B cell (primary cell): ENCODE measurements around the gene ADM2. TPM values are rescaled to one million over a fixed set of nuclear protein-coding genes. Genes with fewer than 3 reads are reported as not detected.

ENCODE experiments used
- ATAC-seq: fragments of 200-7000 bp; cut with Tn5 transposase; one replicate; pipeline ENCODE4 v1.10.0; 2021; ENCODE audit warnings: low read depth, mild to moderate bottlenecking, moderate number of reproducible peaks, moderate library complexity
- CTCF ChIA-PET: fragments of 350-600 bp; sonication (Branson Sonifier 250); formaldehyde crosslinking; loops from one replicate; lab custom pipeline; 2021; ENCODE audit warnings: antibody characterized with exemption, inconsistent platforms; lab: Charles Lee
- POLR2A ChIA-PET: fragments of 350-600 bp; sonication (Branson Sonifier 250); formaldehyde crosslinking; loops from one replicate; lab custom pipeline; 2021; ENCODE audit warnings: antibody characterized with exemption; lab: Charles Lee
- DNase-seq: peaks from one replicate; pipeline ENCODE4 v3.0.0; 2013
- H2AFZ ChIP-seq: 2 replicates; pipeline ENCODE4 v1.6.1; 2012; ENCODE audit warnings: mild to moderate bottlenecking, low read depth, low read length; ENCODE audit not compliant: insufficient read depth, poor library complexity, severe bottlenecking
- H3K27ac ChIP-seq, 2 donors: 1 replicate in 1 of 2; 2 replicates in 1 of 2; pipeline ENCODE4 v1.5.1; 2012 to 2013; ENCODE audit warnings: low read length in 2 of 2, mild to moderate bottlenecking in 2 of 2, moderate library complexity in 1 of 2
- H3K27me3 ChIP-seq, 4 experiments: fragments of 200-600 bp in 1 of 4; sonication (generic) in 1 of 4; replicated peaks in 1 of 4; 1 replicate in 2 of 4; 2 replicates in 2 of 4; pipeline versions ENCODE4 v1.6.1 to v1.7.0; 2013 to 2016; ENCODE audit warnings: low read length in 3 of 4, mild to moderate bottlenecking in 2 of 4, mixed read lengths in 1 of 4, moderate library complexity in 1 of 4; ENCODE audit not compliant: insufficient read depth in 4 of 4, control insufficient read depth in 3 of 4; ENCODE audit errors: control extremely low read depth in 1 of 4
- H3K36me3 ChIP-seq, 2 experiments: replicated peaks in 1 of 2; 1 replicate in 1 of 2; 2 replicates in 1 of 2; pipeline versions ENCODE4 v1.6.1 to v1.7.1; 2013; ENCODE audit warnings: low read length in 1 of 2; ENCODE audit not compliant: insufficient read depth in 2 of 2, control insufficient read depth in 1 of 2; ENCODE audit errors: control extremely low read depth in 1 of 2, extremely low read depth in 1 of 2
- H3K4me1 ChIP-seq, 2 donors: fragments of 200-600 bp in 1 of 2; sonication (generic) in 1 of 2; 1 replicate in 1 of 2; 2 replicates in 1 of 2; pipeline versions ENCODE4 v1.5.1 to v1.6.1; 2013 to 2017; ENCODE audit warnings: low read length in 2 of 2; ENCODE audit not compliant: control insufficient read depth in 2 of 2, insufficient read depth in 2 of 2
- H3K4me2 ChIP-seq: replicated peaks from 2 replicates; pipeline ENCODE3; 2012; ENCODE audit warnings: mild to moderate bottlenecking, low read depth, low read length; ENCODE audit not compliant: poor library complexity, severe bottlenecking
- H3K4me3 ChIP-seq, 5 experiments: fragments of 200-600 bp in 1 of 5; sonication (generic) in 1 of 5; 1 replicate in 3 of 5; 2 replicates in 2 of 5; pipeline versions ENCODE4 v1.5.1 to v1.7.0; 2011 to 2016; ENCODE audit warnings: low read length in 4 of 5, mild to moderate bottlenecking in 4 of 5, low read depth in 2 of 5, control low read depth in 1 of 5, moderate library complexity in 1 of 5; ENCODE audit not compliant: insufficient read depth in 1 of 5; ENCODE audit errors: control extremely low read depth in 1 of 5, extremely low read depth in 1 of 5
- H3K79me2 ChIP-seq: fragments of 200-600 bp; sonication (generic); one replicate; pipeline ENCODE4 v1.6.0; 2016; ENCODE audit warnings: low read length; ENCODE audit not compliant: control insufficient read depth, insufficient read depth
- H3K9ac ChIP-seq: fragments of 200-600 bp; sonication (generic); 2 replicates; pipeline ENCODE4 v1.6.1; 2017; ENCODE audit warnings: mild to moderate bottlenecking, low read length, moderate library complexity
- H3K9me3 ChIP-seq, 3 donors: one replicate each; pipeline versions ENCODE4 v1.6.1 to v1.7.1; 2013; ENCODE audit warnings: low read length in 2 of 3; ENCODE audit not compliant: control insufficient read depth in 2 of 3, insufficient read depth in 1 of 3; ENCODE audit errors: control extremely low read depth in 1 of 3
- H4K20me1 ChIP-seq: 2 replicates; pipeline ENCODE4 v1.6.0; 2012; ENCODE audit warnings: mild to moderate bottlenecking, low read length; ENCODE audit not compliant: insufficient read depth, control insufficient read depth, poor library complexity, severe bottlenecking
- H3K27ac Mint-ChIP-seq: one replicate; pipeline ENCODE4 v1.8.0; 2021; ENCODE audit warnings: mixed read lengths
- H3K27me3 Mint-ChIP-seq: one replicate; pipeline ENCODE4 v1.8.0; 2021; ENCODE audit warnings: mixed read lengths
- H3K4me1 Mint-ChIP-seq: one replicate; pipeline ENCODE4 v1.8.0; 2021; ENCODE audit warnings: mixed read lengths
- H3K4me3 Mint-ChIP-seq: one replicate; pipeline ENCODE4 v1.8.0; 2021; ENCODE audit warnings: mixed read lengths
- H3K9me3 Mint-ChIP-seq: one replicate; pipeline ENCODE4 v1.8.0; 2022; ENCODE audit warnings: mixed read lengths; ENCODE audit not compliant: insufficient read depth
- EZH2 ChIP-seq: IDR thresholded peaks from 2 replicates; pipeline ENCODE4 v1.6.1; 2012; ENCODE audit warnings: borderline replicate concordance, low read depth, mild to moderate bottlenecking, moderate library complexity, low read length; ENCODE audit not compliant: insufficient read depth, poor library complexity, severe bottlenecking
- WGBS: methylation state at CpG from one replicate; pipeline ENCODE4 v1.1.5; 2013; ENCODE audit warnings: missing lambda C conversion rate; ENCODE audit not compliant: insufficient coverage; 5-methylcytosine and 5-hydroxymethylcytosine counted together
- intact Hi-C: fragments of 100-400 bp; cut with micrococcal nuclease; formaldehyde crosslinking; loops from one replicate; pipeline ENCODE4 v1.10.0; 2022
- polyA plus RNA-seq: library from polyadenylated mRNA; depleted of rRNA; stranded (reverse); fragments of >200 nt; gene quantifications from 2 replicates; pipeline ENCODE4 v1.2.3, GENCODE V29; 2012
- total RNA-seq, 2 donors: library from RNA; stranded (reverse); fragments of 120-200 nt in 1 of 2; gene quantifications; 1 replicate in 1 of 2; 2 replicates in 1 of 2; pipeline versions ENCODE4 v1.2.3 to v1.2.4, GENCODE V29; 2013 to 2022
- TF ChIP-seq, protein P1 (sequence below): fragments of 200-600 bp; IDR thresholded peaks from one replicate; pipeline ENCODE4 v1.8.0; 2022; ENCODE audit warnings: antibody characterized with exemption, mild to moderate bottlenecking

ADM2 gene
- total and polyA plus RNA-seq, 2 donors (not counting 1 experiment from before 2014, with no cell fraction given): 0.67 to 3.7 TPM

GRCh38 chr22:50530877-50531545 is 49.7 kb downstream of the ADM2 start:
- peak overlapping the region; percentile 99 to 100 for H3K27ac ChIP-seq
- ChIA-PET POLR2A (interaction anchor here (0.5 to 4.6 kb wide), 10 partner anchors 10 to 340 kb away, joined by 4 to 40 read pairs (median 7); partner anchors contain the start of genes LMF2, NCAPH2 and SYCE3), CTCF (interaction anchor here (2.1 kb wide), 1 partner anchor 10 kb away, joined by 7 read pairs; no protein-coding TSS in a partner anchor)
- Mint-ChIP-seq H3K4me1 (peaks cover 54% of the 10 kb centered on the region), H3K9me3 (no peaks in the 10 kb centered on the region), H3K4me3 (peak overlapping the region; percentile 95), H3K27ac (peak overlapping the region; percentile 99), H3K27me3 (no peaks in the 10 kb centered on the region)
- peaks cover 22 to 73% of the 10 kb centered on the region in 2 donors for H3K4me1 ChIP-seq
- peak overlapping the region; percentile 47 to 95 (median 95) for H3K4me3 ChIP-seq
- no peak for TF ChIP-seq EZH2
- peak overlapping the region; percentile 62 for H2AFZ ChIP-seq
- H3K79me2 ChIP-seq: peaks cover 15% of the 10 kb centered on the region
- peak overlapping the region; percentile 97 for H3K9ac ChIP-seq
- no peaks in the 10 kb centered on the region for H4K20me1 ChIP-seq
- 0% methylated on average over 53 of the region's 53 CpGs for WGBS
- intact Hi-C loops: loop anchor here (1.0 kb wide), 5 partner anchors 8 to 340 kb away; partner anchors contain the start of genes NCAPH2 and SYCE3
- H3K9me3 ChIP-seq: peaks cover 0 to 9% (median 0%) of the 10 kb centered on the region in 3 donors
- DNase-seq: peak; percentile 95
- peak; percentile 44 for ATAC-seq
- no peaks in the 10 kb centered on the region for H3K36me3 ChIP-seq
- no peaks in the 10 kb centered on the region for H3K27me3 ChIP-seq
- peak overlapping the region; percentile 84 for H3K4me2 ChIP-seq

GRCh38 chr22:50531546-50531961 is 50.2 kb downstream of the ADM2 start:
- DNase-seq (peak; percentile 93), ATAC-seq (peak; percentile 43)
- POLR2A ChIA-PET: interaction anchor here (0.6 to 4.6 kb wide), 10 partner anchors 9 to 578 kb away, joined by 4 to 40 read pairs (median 6); partner anchors contain the start of genes LMF2, NCAPH2 and SYCE3
- peak overlapping the region; percentile 62 for H2AFZ ChIP-seq
- H3K4me3 ChIP-seq: peak overlapping the region; percentile 47 to 95 (median 95)
- peaks cover 0 to 9% (median 0%) of the 10 kb centered on the region in 3 donors for H3K9me3 ChIP-seq
- CTCF ChIA-PET: interaction anchor here (0.8 to 2.1 kb wide), 2 partner anchors 9 to 92 kb away, joined by 3 to 7 read pairs; no protein-coding TSS in a partner anchor
- peak overlapping the region; percentile 99 to 100 for H3K27ac ChIP-seq
- no peaks in the 10 kb centered on the region for H4K20me1 ChIP-seq
- peaks cover 17% of the 10 kb centered on the region for H3K79me2 ChIP-seq
- H3K27me3 ChIP-seq: no peaks in the 10 kb centered on the region
- Mint-ChIP-seq H3K4me3 (peak overlapping the region; percentile 95), H3K4me1 (peaks cover 57% of the 10 kb centered on the region), H3K9me3 (no peaks in the 10 kb centered on the region), H3K27me3 (no peaks in the 10 kb centered on the region), H3K27ac (peak overlapping the region; percentile 99)
- TF ChIP-seq EZH2: no peak
- TF ChIP-seq, protein P1, sequence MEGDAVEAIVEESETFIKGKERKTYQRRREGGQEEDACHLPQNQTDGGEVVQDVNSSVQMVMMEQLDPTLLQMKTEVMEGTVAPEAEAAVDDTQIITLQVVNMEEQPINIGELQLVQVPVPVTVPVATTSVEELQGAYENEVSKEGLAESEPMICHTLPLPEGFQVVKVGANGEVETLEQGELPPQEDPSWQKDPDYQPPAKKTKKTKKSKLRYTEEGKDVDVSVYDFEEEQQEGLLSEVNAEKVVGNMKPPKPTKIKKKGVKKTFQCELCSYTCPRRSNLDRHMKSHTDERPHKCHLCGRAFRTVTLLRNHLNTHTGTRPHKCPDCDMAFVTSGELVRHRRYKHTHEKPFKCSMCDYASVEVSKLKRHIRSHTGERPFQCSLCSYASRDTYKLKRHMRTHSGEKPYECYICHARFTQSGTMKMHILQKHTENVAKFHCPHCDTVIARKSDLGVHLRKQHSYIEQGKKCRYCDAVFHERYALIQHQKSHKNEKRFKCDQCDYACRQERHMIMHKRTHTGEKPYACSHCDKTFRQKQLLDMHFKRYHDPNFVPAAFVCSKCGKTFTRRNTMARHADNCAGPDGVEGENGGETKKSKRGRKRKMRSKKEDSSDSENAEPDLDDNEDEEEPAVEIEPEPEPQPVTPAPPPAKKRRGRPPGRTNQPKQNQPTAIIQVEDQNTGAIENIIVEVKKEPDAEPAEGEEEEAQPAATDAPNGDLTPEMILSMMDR: no peak
- H3K9ac ChIP-seq: peak overlapping the region; percentile 97
- H3K36me3 ChIP-seq: no peaks in the 10 kb centered on the region
- WGBS: under 1% methylated on average over 41 of the region's 44 CpGs
- peak overlapping the region; percentile 84 for H3K4me2 ChIP-seq
- intact Hi-C loops: loop anchor here (1.0 kb wide), 3 partner anchors 8 to 90 kb away; partner anchors contain the start of gene SYCE3
- peaks cover 22 to 71% of the 10 kb centered on the region in 2 donors for H3K4me1 ChIP-seq
